SK-N-SH treated with all-trans-retinoic acid at 6 μM for 48 hours (cell line): ENCODE measurements around the gene HMCN2.

ENCODE experiments used
- BACH2 ChIP-seq: fragments of 250-450 bp; sonication (Bioruptor Pico); IDR thresholded peaks from 2 replicates; pipeline ENCODE4 v1.9.0; 2021; ENCODE audit warnings: mild to moderate bottlenecking, borderline replicate concordance
- CREB5 ChIP-seq: fragments of 250-450 bp; sonication (Bioruptor Pico); IDR thresholded peaks from 2 replicates; pipeline ENCODE4 v1.5.1; 2020; ENCODE audit warnings: low read depth, mild to moderate bottlenecking, moderate library complexity
- ESRRG ChIP-seq: fragments of 250-450 bp; sonication (Bioruptor Pico); IDR thresholded peaks from 2 replicates; pipeline ENCODE4 v1.6.1; 2021; ENCODE audit warnings: mild to moderate bottlenecking
- POU6F1 ChIP-seq: fragments of 250-450 bp; sonication (Bioruptor Pico); IDR thresholded peaks from 2 replicates; pipeline ENCODE4 v1.8.0; 2021; ENCODE audit warnings: low read depth, mild to moderate bottlenecking, moderate library complexity, borderline replicate concordance
- SNAI2 ChIP-seq: fragments of 250-450 bp; sonication (Bioruptor Pico); IDR thresholded peaks from 2 replicates; pipeline ENCODE4 v1.5.0; 2020; ENCODE audit warnings: mild to moderate bottlenecking, moderate library complexity
- TOX ChIP-seq: fragments of 250-450 bp; sonication (Bioruptor Pico); IDR thresholded peaks from 2 replicates; pipeline ENCODE4 v1.8.0; 2021; ENCODE audit warnings: mild to moderate bottlenecking, moderate library complexity, borderline replicate concordance
- ZC3H10 ChIP-seq: fragments of 250-450 bp; sonication (Bioruptor Pico); IDR thresholded peaks from 2 replicates; pipeline ENCODE4 v1.5.1; 2021; ENCODE audit warnings: mild to moderate bottlenecking, moderate library complexity
- ZNF565 ChIP-seq: fragments of 450-650 bp; formaldehyde crosslinking; conservative IDR thresholded peaks from 2 replicates; pipeline ENCODE4 v1.5.0; 2020; ENCODE audit warnings: low read depth, mild to moderate bottlenecking, moderate library complexity
- TF ChIP-seq, protein P1 (sequence below): fragments of 250-450 bp; sonication (Bioruptor Pico); IDR thresholded peaks from 2 replicates; pipeline ENCODE4 v1.8.0; 2020; ENCODE audit warnings: mild to moderate bottlenecking, moderate library complexity, borderline replicate concordance

DNA sequence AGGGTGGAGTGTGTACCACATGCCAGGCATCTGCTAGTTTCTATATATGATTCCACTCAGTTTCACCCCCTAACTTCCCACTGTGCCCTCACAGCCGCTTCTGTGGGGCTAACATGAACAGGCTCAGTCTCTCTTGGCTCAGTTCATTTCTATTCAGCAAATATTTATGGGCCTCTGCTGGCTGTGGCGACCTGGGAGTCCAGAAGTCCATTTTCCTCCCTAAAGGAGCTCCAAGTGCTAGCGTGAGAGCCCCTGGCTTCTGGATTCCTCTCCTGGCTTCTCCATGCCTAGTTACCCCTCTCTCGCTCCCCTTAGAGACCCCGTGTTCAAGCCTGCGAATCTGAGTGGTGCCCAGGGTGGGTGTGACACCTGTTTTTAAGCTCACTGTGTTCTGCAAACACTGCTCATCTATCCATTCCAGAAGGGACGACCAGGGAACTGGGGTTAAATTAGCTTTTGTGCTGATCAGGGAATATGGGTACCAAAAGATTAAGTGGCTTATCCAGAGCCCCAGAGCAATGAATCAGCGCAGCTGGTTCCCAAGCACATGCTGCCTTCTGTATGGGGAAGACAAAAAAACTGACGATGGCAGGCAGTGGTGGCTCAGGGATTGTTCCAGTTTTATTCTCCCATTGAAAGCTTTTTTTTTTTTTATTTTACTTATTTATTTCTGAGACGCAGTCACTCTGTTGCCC is 57.6 kb downstream of the HMCN2 start:
- TF ChIP-seq, protein P1, sequence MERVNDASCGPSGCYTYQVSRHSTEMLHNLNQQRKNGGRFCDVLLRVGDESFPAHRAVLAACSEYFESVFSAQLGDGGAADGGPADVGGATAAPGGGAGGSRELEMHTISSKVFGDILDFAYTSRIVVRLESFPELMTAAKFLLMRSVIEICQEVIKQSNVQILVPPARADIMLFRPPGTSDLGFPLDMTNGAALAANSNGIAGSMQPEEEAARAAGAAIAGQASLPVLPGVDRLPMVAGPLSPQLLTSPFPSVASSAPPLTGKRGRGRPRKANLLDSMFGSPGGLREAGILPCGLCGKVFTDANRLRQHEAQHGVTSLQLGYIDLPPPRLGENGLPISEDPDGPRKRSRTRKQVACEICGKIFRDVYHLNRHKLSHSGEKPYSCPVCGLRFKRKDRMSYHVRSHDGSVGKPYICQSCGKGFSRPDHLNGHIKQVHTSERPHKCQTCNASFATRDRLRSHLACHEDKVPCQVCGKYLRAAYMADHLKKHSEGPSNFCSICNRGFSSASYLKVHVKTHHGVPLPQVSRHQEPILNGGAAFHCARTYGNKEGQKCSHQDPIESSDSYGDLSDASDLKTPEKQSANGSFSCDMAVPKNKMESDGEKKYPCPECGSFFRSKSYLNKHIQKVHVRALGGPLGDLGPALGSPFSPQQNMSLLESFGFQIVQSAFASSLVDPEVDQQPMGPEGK (CRISPR knock-in tag): no peak
- no peak for TF ChIP-seq POU6F1 (CRISPR knock-in tag)
- TF ChIP-seq TOX (CRISPR knock-in tag): no peak
- TF ChIP-seq CREB5: no peak
- TF ChIP-seq SNAI2 (CRISPR knock-in tag): no peak
- TF ChIP-seq ESRRG (CRISPR knock-in tag): no peak
- no peak for TF ChIP-seq BACH2 (CRISPR knock-in tag)
- TF ChIP-seq ZNF565: no peak
- TF ChIP-seq ZC3H10: no peak
